ENCODE results near the gene TNFRSF8. TPM values are rescaled to one million over a fixed set of nuclear protein-coding genes. Genes with fewer than 3 reads are reported as not detected.

Gene TNFRSF8
- 0.05 and 0.06 TPM in 2 replicates for total RNA-seq

GRCh38 chr1:12063141-12064072 is at the start of gene TNFRSF8:
Gene TNFRSF8, plus strand, starts transcription at chr1:12063303. Its CDS starts 296 bp downstream, at chr1:12063599.

GRCh38 chr1:12166834-12167492 is 103.9 kb downstream of the TNFRSF8 start, which contains the start of gene TNFRSF1B:
Gene TNFRSF1B, plus strand, starts transcription at chr1:12166991. Its CDS starts 101 bp downstream, at chr1:12167092.

Other genes starting within 250 kb of the TNFRSF8 start
- gene NPPA, start 215.5 kb upstream of the TNFRSF8 start, total RNA-seq, result not detected in 2 replicates
- gene NPPB, start 204.4 kb upstream of the TNFRSF8 start, total RNA-seq, result not detected in 2 replicates
- gene KIAA2013, start 136.9 kb upstream of the TNFRSF8 start, total RNA-seq, result 68.2 and 85.4 TPM in 2 replicates
- gene PLOD1, start 128.6 kb upstream of the TNFRSF8 start, total RNA-seq, result 354 and 469 TPM in 2 replicates
- gene MFN2, start 82.9 kb upstream of the TNFRSF8 start, total RNA-seq, result 30.3 and 40.1 TPM in 2 replicates
- gene MIIP, start 43.8 kb upstream of the TNFRSF8 start, total RNA-seq, result 15.8 and 21.6 TPM in 2 replicates
- 10.8 and 11.5 TPM in 2 replicates for gene TNFRSF1B, start 103.7 kb downstream of the TNFRSF8 start, total RNA-seq
- gene VPS13D, start 166.7 kb downstream of the TNFRSF8 start, total RNA-seq, result 17.5 and 20.0 TPM in 2 replicates

All from cardiac ventricle fibroblast (primary cell).